Hematopoietic multipotent progenitor cell treated with erythropoietin and hydrocortisone succinate and interleukin-3 and kit ligand, for 15 days (in vitro differentiated cells): Measurements from ENCODE around the gene TUSC7.

Experiments
- DNase-seq: peaks from one replicate; pipeline ENCODE4 v3.0.0-alpha.2; 2015; ENCODE audit warnings: low spot score

Gene TUSC7

DNA sequence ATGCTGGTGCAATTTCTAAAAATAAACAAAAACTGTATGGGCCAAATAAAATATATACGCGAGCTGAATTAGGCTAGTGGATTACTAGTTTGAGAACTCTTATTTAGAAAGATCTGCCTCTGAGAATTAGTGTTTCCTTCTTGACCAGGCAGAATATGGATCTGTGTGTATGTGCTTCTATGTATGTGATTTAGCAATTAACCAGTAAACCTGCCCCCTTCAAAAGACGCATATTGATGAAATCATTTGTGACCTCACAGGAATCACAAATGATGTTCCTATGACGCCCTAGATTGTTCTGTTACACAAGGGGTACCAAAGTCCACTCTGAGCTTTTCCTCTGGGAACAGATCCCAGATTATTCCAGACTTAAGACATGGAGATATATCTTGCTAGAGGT, at the start of gene TUSC7:
Gene TUSC7 (plus strand): TSS at position 301 of the 400 bp plus-strand sequence.
- DNase-seq, result no peak

DNA sequence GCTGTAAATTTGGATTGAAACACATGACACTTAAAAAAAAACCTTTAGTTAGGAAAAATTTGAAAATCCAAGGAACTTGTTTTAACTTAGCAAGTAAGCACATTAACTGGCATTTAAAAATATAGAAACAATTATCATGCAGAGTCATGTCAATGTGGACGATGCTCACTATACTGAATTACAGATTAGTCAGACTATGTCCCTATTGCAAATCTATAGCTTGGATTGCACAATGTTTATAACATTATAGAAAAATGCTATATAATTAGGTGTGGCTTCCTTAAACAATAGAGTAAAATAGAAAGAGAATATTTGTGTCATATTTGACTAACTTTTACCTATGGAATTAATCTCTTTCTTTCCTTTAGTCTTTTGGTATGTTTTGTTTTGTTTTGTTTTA, 48.4 kb upstream of the TUSC7 start:
- no peak for DNase-seq

- no peak for DNase-seq
These were observed 46.1 kb upstream of the TUSC7 start for GRCh38 chr3:116663161-116664110.

DNA sequence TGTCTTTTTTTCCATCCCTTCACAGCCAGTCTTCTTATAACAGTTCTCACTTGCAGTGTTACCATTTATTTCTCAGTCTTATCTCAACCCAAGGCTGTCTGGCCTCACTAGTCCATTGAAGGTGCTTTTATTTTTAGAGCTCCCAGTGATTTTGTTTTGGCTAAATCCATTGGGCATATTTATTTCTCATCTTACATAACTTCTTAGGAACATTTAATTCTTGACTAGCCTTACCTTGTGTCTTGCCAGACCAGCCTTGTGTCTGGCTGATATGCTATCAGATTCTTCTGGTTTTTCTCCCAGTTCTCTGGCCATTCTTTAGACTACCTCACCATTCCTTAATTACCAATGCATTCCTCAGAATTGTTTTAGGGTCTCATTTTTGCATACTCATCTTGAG, 42.3 kb upstream of the TUSC7 start:
- no peak for DNase-seq

DNA sequence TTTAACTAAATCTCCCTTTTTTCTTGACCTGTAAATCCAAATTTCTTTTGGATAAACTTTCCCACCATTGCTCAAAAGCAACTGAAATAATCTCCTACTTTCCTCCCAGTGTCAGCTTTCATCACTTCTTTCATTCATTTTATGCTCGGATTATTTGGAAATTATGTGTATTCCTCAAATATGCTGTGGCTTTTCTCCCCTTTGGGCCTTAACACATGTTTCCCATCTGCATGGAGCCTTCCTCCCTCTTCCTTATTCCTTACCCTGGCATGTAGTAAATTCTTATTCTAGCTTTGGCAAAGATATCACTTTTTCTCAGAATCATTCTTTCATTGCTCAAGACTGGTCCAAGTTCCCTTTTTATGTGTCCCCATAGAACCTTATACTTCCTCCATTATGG, 41.8 kb upstream of the TUSC7 start:
- DNase-seq, result no peak

- DNase-seq, result no peak
These were observed 40.0 kb upstream of the TUSC7 start for GRCh38 chr3:116669576-116669975.

DNA sequence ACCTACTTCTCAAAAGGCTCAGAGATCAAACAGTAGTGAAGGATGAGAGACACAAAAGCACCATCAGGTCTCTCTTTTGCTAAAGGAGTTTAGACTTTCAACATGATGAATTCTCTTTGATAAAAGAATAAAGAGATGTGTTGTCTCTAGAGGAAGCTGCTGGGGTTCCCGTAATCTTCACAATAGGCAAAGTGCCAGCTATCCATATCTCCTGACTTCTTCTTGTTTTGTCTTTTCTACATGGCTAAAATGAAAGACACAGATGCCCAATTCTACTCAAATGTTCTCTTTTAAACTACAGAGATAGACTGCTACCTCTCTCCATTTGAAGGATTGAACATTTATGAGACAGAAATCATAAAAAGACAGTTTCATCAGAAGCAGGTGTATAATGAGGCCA, 38.4 kb upstream of the TUSC7 start:
- no peak for DNase-seq

- DNase-seq, result no peak
These were observed 30.7 kb upstream of the TUSC7 start for GRCh38 chr3:116678853-116679252.

- DNase-seq, result no peak
These were observed 18.5 kb upstream of the TUSC7 start for GRCh38 chr3:116691041-116691440.

GRCh38 chr3:116701070-116701469, 8.5 kb upstream of the TUSC7 start:
- no peak for DNase-seq

DNA sequence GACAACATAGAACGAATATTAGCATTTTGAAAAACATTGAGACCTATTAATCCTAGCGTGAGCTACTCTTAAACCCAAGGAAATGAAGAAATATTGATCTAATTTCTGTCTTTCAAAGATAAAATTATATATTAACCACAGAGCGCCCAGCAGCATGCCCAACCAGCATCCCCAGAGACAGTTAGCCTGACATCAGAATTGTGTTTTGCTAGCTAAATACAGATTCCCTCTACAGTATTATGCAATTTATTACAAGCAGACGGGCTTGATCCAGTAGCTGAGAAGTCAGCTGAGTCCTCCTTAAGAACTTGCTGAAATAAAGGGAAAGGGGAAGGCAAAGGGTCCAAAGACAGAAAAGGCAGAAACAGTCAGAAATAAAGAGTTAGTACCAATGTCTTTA, 7.2 kb upstream of the TUSC7 start:
- no peak for DNase-seq

DNA sequence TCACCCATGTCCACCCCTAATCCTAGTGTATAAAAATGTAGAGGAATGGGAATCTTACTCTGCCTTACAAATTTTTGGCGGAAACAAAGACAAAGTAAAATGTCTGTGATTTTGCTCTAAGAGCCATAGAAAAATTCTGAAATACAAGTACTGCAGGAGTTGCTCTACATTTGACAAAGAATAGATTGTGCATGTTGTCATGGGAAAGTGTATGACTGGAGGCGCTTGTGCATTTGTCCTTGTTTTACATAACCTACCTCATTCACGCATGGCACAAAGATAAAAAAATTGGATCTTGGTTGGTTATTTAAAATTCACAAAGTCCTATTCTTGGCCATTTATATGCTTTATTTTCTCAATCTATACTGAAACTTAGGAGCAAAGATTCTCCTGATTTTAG, 2.0 kb upstream of the TUSC7 start:
- DNase-seq, result no peak

- DNase-seq, result no peak
These were observed 6.9 kb downstream of the TUSC7 start for GRCh38 chr3:116716490-116716889.

GRCh38 chr3:116717566-116717965, 8.0 kb downstream of the TUSC7 start:
- DNase-seq, result no peak

DNA sequence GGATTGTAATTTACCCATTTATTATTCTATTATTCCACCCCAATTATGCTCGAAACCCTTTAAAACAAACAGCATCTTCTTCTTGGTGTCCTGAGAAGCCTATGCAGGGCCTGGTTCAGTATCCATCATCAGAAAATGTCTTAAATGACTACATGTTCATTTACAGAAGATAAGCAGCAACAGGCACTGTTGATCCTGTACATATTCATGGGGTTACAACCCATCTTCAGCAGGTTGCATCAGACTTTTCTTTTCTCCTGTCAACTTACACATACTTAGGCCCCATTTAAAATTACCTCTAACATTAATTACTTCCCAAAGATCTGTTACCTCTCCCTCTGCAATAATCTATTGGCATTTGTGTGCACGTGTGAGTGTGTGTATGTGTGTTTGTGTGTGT, 18.9 kb downstream of the TUSC7 start:
- no peak for DNase-seq

DNA sequence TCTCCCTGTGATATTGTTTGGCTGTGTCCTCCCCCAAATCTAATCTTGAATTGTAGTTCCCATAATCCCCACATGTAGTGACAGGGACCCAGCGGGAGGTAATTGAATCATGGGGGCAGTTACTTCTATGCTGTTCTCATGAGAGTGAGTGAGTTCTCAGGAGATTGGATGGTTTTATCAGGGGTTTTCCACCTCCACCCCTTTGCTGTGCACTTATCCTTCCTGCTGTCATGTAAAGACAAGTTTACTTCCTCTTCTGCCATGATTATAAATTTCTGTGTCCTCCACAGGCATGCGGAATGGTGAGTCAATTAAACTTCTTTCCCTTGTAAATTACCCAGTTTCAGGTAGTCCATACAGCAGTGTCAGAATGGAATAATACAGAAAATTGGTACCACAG, 24.7 kb downstream of the TUSC7 start:
- DNase-seq, result no peak

DNA sequence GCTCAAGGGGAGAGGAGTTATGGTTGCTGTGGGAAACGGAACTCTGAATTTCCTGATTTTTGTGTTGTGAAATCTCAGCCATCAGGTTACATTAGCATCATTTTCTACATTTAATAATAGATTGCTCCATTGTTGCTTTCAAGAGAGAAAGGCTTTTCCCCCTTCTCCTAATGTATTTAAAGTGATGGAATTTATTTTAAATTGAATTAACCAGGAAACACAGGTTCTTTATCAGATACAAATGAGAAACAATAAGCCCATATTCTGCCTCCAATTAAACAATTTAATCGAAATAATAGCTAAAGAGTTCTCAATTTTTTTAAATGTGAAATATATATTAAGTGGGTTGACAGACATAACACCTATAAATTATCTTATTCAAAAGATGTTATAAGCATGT, 30.1 kb downstream of the TUSC7 start:
- DNase-seq, result no peak

DNA sequence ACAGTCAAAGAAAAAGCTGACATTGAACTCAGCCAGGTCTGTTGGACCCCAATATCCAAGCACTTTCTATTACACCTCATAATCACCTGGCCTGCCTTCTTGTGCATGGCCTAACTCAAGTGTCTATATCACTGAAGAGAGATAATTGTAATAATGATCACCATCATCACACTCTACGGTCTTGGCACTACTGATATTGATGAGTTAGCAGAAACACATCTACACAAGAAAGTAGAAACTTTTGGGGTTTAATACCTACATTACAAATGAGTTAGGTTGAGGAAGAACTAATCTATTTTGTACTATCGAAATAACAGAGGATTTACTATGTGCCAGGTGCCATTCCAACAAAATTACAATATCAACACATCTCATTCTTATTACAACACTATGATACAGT, 30.7 kb downstream of the TUSC7 start:
- DNase-seq, result no peak

DNA sequence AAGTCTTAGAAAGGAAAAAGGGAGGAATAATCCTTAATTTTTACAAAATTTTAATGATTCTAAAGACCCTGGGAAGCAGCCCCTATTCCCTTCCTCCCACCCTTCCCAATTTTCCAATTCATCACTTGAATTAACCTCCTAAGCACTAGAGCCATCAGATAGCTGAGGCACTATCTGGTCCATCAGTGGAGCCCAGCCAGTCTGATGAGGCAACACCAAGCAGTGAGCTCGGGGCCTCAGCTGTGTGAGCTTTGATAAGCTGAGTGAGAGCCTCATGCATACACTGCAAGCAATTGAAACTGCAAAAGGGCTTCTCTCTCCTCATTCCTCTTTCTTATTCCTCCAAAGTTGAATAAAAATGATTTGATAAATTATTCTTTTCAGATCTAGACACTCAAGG, 31.9 kb downstream of the TUSC7 start:
- DNase-seq, result no peak

DNA sequence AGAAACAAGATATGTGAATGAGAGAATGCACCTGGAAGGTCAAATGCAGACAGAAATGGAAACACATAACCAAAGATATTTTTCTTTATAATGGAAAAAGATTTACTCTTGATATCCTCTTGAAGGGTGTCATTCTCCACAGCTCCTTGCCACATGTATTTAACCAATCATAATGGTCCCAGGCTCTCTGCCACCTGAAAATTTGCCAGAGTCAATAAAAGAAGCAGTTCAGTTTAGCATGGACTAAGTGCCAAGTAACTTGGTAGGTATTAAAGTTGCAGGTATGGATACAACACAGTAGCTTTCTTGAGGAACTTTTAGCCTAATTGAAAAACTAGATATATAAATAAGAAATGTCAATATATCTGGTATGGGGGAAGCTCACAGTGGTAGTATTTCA, 33.5 kb downstream of the TUSC7 start:
- DNase-seq, result no peak

GRCh38 chr3:116749388-116749787, 39.8 kb downstream of the TUSC7 start:
- no peak for DNase-seq

DNA sequence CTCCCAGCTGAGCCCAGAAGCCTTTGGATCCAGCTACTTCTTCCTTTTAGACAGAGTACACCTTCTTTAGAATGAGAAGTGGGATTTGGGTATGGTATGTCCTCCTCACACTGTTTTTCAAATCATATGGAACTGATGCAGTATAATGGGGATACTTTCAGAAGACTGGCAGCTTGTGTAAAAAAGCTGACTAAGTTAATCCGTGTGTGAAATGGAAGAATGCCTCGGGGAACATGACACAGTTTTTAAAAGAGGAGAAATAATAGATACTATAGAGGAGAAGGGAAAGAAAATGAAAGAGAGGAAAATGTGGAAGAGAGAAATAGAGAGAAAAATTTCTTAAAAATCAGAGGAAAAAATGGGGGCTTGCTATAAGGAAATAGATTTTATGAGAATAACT, 47.7 kb downstream of the TUSC7 start:
- no peak for DNase-seq

DNA sequence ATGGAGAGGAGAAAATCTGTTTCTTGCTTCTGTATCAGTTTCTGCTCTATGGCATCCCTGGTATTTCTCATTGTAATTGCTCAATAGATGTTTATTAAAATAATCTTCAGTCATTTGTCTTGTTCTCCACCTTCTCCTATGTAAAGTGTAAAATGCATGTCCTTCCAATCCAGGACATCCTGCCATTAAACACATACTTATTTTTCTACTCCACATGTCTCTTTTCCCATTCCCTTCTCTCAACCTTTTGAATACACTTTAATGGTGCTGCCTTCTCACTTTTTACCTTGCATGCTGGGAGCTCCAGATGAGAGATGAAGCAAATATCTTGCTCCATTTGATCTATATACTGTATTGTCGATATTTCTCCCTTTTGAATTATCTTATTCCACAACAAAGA, 49.7 kb downstream of the TUSC7 start:
- DNase-seq, result no peak
